HG03571 (cell line): ENCODE measurements around the gene FAM149A.

Experiments
- ATAC-seq: cut with Tn5 transposase; IDR thresholded peaks from one replicate; pipeline ENCODE4 v1.9.1; 2021; ENCODE audit not compliant: unreplicated experiment

FAM149A gene

DNA sequence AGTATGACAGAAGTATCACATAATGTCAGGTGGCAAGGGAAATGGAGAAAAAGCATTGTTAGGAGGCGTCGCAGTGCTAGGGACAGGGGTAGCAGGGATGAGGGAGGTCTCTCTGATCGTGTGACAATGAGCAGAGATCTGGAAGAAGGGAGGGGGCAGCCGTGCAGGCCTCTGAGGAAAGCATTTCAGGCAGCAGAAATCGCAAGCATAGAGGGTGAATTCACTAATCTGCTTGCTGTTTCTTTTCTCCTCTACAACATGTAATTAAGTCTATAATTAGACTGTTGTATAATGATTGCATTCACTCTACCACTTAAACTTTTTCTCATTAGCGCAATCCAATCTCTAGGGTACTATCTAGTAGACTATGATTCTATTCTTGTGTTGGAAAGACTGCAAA is 96.0 kb downstream of the FAM149A start:
- no peak for ATAC-seq

DNA sequence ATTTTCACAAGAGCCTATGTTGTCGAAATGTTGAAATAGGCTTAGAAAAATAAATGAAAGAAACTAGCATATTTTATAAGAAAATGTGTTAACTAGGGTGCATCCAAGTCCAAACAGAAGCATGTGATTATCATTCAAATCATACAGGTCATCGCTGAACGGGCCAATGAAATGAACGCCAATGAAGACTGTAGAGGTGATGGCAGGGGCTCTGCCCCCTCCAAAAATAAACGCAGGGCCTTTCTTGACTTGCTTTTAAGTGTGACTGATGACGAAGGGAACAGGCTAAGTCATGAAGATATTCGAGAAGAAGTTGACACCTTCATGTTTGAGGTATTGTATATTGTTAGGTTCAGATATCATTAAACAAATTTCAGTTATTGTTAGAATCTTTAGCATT is 96.5 kb downstream of the FAM149A start:
- no peak for ATAC-seq

DNA sequence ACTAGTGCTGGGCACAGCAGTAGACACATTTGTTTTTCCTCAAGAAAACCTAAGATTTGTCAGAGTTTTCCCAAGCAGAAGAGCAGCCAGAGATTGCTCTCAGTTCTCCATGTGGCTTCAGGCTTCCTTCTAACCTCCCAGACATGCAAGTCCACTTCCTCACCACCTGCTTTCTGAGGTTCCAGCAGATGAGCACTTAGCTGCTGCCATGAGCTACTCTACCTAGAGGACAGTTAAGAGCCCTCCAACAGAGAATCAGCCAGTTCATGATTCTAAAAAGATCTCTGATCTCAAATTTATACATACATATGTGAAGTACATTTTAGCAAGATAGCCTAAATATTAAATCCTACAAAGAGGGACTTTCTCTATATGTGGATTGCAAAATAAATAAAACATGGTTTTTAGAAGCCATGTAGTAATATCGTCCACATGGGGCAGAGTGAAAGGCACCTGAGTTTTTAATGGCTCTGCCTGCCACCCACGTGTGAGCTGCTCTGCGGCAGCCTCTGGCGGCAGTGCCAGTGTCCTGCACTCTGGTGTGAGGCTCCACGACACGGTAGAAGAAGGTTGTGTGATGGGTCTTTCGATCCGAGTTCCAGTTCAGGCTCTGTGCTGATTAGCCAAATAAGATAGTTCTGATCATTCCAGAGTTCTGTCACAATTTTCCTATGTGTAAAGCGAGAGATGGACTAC is 97.2 kb downstream of the FAM149A start:
- ATAC-seq: peak; percentile 98

DNA sequence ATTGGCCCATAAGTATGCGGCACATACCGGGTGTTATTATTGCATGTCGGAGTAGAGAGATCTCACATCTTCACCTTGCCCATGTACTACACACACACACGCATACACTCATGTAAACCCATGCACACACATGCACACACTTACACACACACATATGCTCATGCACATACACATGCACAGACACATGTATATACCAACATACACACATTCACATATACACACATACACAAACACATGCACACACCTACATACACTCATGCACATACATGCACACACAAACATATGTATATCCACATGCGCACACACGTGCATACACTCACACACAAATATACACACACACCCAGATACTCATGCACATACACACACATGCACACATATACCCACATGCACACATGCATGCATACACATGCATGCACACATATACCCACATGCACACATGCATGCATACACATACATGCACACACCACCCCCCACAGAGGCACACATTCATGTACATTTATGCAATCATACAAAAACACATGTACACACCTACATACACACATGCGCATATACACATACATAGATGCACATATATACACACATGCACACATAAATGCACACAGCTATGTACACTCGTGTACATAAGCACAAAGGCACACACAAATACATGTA is 98.1 kb downstream of the FAM149A start:
- ATAC-seq: no peak

DNA sequence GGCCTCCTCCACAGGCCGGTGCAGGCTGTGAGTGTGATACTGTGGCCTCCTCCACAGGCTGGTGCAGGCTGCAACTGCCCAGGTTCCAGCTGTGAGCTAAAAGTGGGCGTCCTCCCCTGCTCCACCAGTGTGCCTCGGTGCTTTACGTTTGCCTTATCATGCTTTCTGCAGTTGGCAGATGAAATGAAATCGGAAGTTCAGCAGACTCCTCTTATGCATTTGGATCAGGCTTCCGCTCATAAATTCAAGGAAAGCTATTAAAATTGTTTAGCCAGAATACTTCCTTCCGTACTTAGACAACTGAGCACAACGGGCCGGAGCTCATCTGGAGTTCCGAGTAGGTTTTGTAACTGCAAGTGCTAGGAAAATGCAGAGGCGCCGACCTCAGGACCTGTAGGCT is 98.9 kb downstream of the FAM149A start:
- no peak for ATAC-seq

DNA sequence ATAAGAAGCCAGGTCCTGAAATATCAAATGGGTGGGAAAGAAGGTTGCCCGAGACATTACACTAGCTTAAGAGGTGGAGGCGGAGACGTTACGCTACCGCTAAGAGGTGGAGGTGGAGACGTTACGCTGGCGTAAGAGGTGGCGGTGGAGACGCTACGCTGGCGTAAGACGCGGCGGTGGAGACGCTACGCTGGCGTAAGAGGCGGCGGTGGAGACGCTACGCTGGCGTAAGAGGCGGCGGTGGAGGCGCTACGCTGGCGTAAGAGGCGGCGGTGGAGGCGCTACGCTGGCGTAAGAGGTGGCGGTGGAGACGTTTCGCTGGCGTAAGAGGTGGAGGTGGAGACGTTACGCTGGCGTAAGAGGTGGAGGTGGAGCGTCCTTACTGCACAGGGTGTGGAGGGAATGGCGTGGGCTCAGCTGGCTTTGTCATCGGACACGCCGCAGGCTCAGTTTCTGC is 99.6 kb downstream of the FAM149A start:
- ATAC-seq: no peak

DNA sequence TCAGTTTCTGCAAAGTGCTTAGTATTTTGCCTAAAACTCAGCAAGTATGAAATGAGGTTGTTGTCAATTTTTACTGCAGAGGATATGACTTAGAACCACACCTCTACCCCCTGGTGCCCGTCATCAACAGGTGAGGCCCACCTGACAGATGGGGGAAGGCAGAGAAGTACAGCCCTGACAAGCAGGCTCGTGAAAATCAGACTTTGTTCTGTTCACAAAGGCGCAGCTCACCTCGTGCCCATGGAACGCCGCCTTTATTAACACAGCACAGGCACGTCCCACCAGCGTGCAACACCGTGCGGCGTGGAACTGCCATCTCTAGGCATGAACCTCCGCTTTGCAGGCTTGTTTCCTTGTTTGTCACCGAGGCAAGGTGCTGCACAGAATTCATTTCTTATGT is 100.2 kb downstream of the FAM149A start:
- no peak for ATAC-seq

DNA sequence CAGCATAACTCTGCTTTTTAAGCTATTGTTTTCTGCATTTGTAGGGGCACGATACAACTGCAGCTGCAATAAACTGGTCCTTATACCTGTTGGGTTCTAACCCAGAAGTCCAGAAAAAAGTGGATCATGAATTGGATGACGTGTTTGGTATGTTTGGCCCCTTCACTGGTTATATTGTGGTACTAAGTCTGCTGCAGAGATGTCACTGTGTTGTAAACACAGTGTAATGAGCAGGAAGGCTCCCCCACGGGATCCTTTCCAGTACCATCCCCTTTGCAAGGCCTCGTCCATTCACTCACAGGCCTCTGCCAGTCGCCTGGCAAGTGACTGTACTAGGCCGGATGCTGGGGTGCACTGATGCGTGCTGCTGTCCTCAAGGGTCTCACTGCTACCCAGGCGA is 100.7 kb downstream of the FAM149A start:
- ATAC-seq: no peak

DNA sequence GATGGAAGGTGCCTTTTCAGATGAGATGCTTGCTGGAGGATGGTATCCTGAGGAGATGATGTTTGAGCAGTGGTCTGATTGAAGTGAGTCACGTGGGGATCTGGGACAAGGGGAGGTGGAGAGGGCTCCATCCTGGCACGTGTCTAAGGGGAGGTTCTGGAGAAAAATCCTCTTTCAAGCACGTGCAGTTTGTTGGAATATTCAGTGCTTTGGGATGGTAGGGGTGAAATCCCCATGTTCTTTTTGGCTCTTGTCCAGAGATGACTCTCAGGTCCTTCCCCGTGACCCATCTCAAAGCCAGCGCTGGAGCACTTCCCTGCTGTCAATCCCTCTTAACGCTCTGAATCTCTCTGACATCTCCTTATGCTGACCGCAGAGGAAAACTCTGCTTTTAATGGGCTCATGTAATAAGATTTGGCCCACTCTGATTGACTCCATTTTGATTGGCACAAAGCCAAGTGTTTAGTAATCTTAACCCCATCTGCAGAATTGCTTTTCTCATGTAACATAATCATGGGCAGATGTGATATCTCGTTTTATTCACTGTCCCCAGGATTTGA is 112.0 kb downstream of the FAM149A start:
- no peak for ATAC-seq

DNA sequence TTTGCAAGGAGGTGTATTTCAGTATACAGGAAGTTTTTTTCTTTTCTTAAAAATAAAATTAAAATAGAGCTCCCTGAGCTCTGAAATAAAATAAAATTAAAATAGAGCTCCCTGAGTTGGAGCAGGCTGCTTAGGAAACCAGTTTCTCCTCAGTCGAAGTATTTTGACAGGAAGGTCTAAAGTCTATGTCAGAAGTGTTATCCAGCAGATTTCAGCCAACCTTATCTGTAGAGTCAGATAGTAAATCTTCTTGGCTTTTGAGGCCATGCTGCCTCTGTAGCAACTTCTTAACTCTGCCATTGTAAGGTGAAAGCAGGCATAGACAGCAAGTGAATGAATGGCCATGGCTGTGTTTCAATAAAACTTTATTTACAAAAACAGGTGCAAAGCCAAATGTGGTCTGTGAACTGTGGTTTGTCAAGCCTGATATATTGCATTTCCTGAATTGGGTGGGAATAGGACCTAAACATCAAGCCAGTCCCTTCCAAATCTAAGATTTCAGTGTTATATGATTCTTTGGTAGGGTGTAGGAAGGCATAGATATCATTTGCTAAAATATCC is 113.3 kb downstream of the FAM149A start:
- no peak for ATAC-seq

DNA sequence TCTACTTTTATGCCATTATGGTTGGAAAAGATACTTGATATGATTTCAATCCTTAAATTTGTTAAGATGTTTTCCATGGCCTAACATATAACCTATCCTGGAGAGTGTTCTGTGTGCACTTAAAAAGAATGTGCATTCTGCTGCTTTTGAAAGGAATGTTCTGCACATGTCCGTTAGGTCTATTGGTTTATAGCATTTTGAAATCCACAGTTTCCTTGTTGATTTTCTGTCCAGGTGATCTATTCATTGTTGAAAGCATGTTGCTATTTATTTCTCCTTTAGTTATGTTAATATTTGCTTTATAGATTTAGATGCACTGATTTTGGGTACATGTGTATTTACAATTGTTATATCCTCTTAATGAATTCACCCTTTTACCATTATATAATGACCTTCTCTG is 117.1 kb downstream of the FAM149A start:
- ATAC-seq: no peak
